Panc1 (cell line): ENCODE data around the gene METTL1. TPM values are rescaled to one million over a fixed set of nuclear protein-coding genes. Genes with fewer than 3 reads are reported as not detected.

ENCODE experiments used
- ATAC-seq: fragments of 200-7000 bp; cut with Tn5 transposase; 2 replicates; pipeline ENCODE4 v1.9.1; 2020; ENCODE audit warnings: mild to moderate bottlenecking, moderate library complexity
- BruUV-seq: library from RNA; stranded (reverse); fragments of 400-500 nt; replicated peaks from 2 replicates; lab custom pipeline; 2021; lab: Mats Ljungman, UMichigan
- CTCF ChIA-PET: fragments of 300-600 bp; sonication (Branson Sonifier 250); formaldehyde crosslinking; loops from one replicate; lab custom pipeline; 2022; ENCODE audit warnings: antibody characterized with exemption; lab: Charles Lee
- POLR2A ChIA-PET: fragments of 300-600 bp; sonication (Branson Sonifier 250); formaldehyde crosslinking; loops from one replicate; lab custom pipeline; 2022; ENCODE audit warnings: antibody characterized with exemption; lab: Charles Lee
- DNase-seq: peaks from one replicate; pipeline ENCODE4 v3.0.0-alpha.2; 2010; ENCODE audit warnings: low read depth, low spot score
- H3K27ac ChIP-seq: 2 replicates; pipeline ENCODE4 v1.5.1; 2011; ENCODE audit warnings: mild to moderate bottlenecking, low read length, inconsistent platforms
- H3K27me3 ChIP-seq: fragments of 200-500 bp; sonication (Bioruptor generic); 2 replicates; pipeline ENCODE4 v1.6.0; 2014; ENCODE audit warnings: low read length, inconsistent platforms; ENCODE audit not compliant: control insufficient read depth, insufficient read depth
- H3K36me3 ChIP-seq: fragments of 200-500 bp; sonication (Bioruptor generic); 2 replicates; pipeline ENCODE4 v1.5.1; 2014; ENCODE audit warnings: inconsistent platforms, mild to moderate bottlenecking, low read length, moderate library complexity; ENCODE audit not compliant: control insufficient read depth, insufficient read depth
- H3K4me1 ChIP-seq: 2 replicates; pipeline ENCODE4 v1.5.1; 2011; ENCODE audit warnings: inconsistent platforms, mild to moderate bottlenecking, low read length, moderate library complexity; ENCODE audit not compliant: control insufficient read depth, insufficient read depth
- H3K4me3 ChIP-seq, 2 experiments: 2 replicates each; pipeline ENCODE4 v1.5.1; 2011 to 2012; ENCODE audit warnings: low read depth in 2 of 2, low read length in 2 of 2, mild to moderate bottlenecking in 2 of 2, inconsistent platforms in 1 of 2, moderate library complexity in 1 of 2
- H3K9me3 ChIP-seq: fragments of 200-500 bp; sonication (Bioruptor generic); 2 replicates; pipeline ENCODE4 v1.5.1; 2014; ENCODE audit warnings: low read depth, mild to moderate bottlenecking, inconsistent platforms, low read length, moderate library complexity; ENCODE audit not compliant: control insufficient read depth, insufficient read depth
- POLR2AphosphoS5 ChIP-seq: IDR thresholded peaks from 2 replicates; pipeline ENCODE4 v1.6.1; 2012; ENCODE audit warnings: mild to moderate bottlenecking, low read depth, low read length, moderate library complexity
- SIN3A ChIP-seq: IDR thresholded peaks from 2 replicates; pipeline ENCODE4 v1.6.1; 2012; ENCODE audit warnings: low read depth, mild to moderate bottlenecking, low read length, moderate library complexity, borderline replicate concordance; ENCODE audit not compliant: insufficient read depth
- TCF7L2 ChIP-seq: IDR thresholded peaks from 2 replicates; pipeline ENCODE4 v1.6.1; 2011; ENCODE audit warnings: mild to moderate bottlenecking, low read depth, low read length, inconsistent platforms
- in situ Hi-C: cut with HindIII; loops from 2 replicates; pipeline ENCODE4 v1.10.0; 2016; ENCODE audit warnings: low sequenced_read_pairs, low pct_unique_long_range_greater_than_20kb
- intact Hi-C: fragments of 100-400 bp; cut with micrococcal nuclease; formaldehyde crosslinking; loops from one replicate; pipeline ENCODE4 v1.10.0; 2022; ENCODE audit not compliant: unreplicated experiment
- total RNA-seq: library from RNA; stranded (reverse); gene quantifications from one replicate; pipeline ENCODE4 v1.2.1, GENCODE V29; 2021; ENCODE audit not compliant: unreplicated experiment
- TF ChIP-seq, protein P1 (sequence below), 2 experiments: IDR thresholded peaks; 2 replicates each; pipeline ENCODE4 v1.6.1; 2011 to 2012; ENCODE audit warnings: low read depth in 2 of 2, control low read depth in 1 of 2, low read length in 1 of 2, mild to moderate bottlenecking in 1 of 2, moderate library complexity in 1 of 2; ENCODE audit not compliant: insufficient read depth in 1 of 2
- TF ChIP-seq, protein P2 (sequence below): fragments of 450-650 bp; IDR thresholded peaks from 2 replicates; pipeline ENCODE4 v1.5.1; 2017; ENCODE audit warnings: mild to moderate bottlenecking

The METTL1 gene
- total RNA-seq, 1 experiment from 2014 or later = 46.5 TPM

DNA sequence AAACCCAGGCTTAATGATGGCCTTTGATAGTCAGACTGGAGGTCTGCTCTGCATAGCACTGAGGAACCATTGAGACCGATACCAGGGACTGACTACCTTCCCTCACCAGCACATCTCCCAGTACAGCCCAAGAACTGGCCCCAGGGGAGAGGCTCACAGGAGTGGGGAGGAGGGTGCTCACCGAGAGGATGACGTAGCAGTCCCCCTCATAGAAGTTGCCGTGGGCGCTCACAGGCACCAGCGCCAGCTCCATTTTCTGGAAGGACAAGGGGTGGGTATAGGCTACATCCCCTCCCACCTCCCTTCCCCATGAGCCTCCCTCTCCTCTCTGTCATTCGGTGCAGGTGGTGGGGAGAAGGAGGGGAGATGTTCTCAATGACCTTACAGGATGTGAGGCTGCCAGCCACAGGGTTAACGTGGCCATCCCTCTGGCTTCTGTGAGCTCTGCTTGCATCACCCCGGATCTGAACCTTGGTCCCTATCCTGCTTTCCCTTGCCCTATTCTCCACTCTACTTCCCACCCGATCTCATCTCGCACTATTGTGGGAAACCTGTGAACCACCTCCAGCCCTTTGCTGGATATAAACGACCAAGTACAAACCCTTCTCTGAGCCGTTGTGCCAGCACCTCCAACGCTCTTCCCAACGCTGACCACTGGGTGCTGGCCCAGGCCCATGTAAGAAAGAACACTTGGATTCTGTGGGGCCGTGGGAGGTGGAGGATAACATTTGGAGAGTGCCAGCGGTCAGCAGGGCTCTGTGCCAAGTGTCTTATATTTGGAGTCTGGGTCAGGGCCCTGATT lies 42.3 kb upstream of the METTL1 start:
- no peaks in the 10 kb centered on the region for H3K9me3 ChIP-seq
- no peak overlapping the region for H3K27ac ChIP-seq
- no peaks in the 10 kb centered on the region for H3K27me3 ChIP-seq
- POLR2A ChIA-PET = no interaction called here
- no peaks in the 10 kb centered on the region for H3K4me1 ChIP-seq
- no peaks in the 10 kb centered on the region for H3K36me3 ChIP-seq
- CTCF ChIA-PET = no interaction called here
- ATAC-seq (no peak; the same call in 1 of the 2 replicates), DNase-seq (no peak)
- H3K4me3 ChIP-seq = no peak overlapping the region
- intact Hi-C loops = no loop called here
- TF ChIP-seq TCF7L2 = no peak
- no peak for TF ChIP-seq SIN3A
- no peak for TF ChIP-seq POLR2AphosphoS5
- TF ChIP-seq, protein P1, sequence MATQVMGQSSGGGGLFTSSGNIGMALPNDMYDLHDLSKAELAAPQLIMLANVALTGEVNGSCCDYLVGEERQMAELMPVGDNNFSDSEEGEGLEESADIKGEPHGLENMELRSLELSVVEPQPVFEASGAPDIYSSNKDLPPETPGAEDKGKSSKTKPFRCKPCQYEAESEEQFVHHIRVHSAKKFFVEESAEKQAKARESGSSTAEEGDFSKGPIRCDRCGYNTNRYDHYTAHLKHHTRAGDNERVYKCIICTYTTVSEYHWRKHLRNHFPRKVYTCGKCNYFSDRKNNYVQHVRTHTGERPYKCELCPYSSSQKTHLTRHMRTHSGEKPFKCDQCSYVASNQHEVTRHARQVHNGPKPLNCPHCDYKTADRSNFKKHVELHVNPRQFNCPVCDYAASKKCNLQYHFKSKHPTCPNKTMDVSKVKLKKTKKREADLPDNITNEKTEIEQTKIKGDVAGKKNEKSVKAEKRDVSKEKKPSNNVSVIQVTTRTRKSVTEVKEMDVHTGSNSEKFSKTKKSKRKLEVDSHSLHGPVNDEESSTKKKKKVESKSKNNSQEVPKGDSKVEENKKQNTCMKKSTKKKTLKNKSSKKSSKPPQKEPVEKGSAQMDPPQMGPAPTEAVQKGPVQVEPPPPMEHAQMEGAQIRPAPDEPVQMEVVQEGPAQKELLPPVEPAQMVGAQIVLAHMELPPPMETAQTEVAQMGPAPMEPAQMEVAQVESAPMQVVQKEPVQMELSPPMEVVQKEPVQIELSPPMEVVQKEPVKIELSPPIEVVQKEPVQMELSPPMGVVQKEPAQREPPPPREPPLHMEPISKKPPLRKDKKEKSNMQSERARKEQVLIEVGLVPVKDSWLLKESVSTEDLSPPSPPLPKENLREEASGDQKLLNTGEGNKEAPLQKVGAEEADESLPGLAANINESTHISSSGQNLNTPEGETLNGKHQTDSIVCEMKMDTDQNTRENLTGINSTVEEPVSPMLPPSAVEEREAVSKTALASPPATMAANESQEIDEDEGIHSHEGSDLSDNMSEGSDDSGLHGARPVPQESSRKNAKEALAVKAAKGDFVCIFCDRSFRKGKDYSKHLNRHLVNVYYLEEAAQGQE (IDR thresholded peaks at IDR 0.05; ENCODE audit: insufficient read depth in 1 of 2, low read depth in 2 of 2, low read length in 1 of 2) = no peak
- TF ChIP-seq, protein P2, sequence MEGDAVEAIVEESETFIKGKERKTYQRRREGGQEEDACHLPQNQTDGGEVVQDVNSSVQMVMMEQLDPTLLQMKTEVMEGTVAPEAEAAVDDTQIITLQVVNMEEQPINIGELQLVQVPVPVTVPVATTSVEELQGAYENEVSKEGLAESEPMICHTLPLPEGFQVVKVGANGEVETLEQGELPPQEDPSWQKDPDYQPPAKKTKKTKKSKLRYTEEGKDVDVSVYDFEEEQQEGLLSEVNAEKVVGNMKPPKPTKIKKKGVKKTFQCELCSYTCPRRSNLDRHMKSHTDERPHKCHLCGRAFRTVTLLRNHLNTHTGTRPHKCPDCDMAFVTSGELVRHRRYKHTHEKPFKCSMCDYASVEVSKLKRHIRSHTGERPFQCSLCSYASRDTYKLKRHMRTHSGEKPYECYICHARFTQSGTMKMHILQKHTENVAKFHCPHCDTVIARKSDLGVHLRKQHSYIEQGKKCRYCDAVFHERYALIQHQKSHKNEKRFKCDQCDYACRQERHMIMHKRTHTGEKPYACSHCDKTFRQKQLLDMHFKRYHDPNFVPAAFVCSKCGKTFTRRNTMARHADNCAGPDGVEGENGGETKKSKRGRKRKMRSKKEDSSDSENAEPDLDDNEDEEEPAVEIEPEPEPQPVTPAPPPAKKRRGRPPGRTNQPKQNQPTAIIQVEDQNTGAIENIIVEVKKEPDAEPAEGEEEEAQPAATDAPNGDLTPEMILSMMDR = no peak
- in situ Hi-C loops = no loop called here
- no TSS peak for BruUV-seq

DNA sequence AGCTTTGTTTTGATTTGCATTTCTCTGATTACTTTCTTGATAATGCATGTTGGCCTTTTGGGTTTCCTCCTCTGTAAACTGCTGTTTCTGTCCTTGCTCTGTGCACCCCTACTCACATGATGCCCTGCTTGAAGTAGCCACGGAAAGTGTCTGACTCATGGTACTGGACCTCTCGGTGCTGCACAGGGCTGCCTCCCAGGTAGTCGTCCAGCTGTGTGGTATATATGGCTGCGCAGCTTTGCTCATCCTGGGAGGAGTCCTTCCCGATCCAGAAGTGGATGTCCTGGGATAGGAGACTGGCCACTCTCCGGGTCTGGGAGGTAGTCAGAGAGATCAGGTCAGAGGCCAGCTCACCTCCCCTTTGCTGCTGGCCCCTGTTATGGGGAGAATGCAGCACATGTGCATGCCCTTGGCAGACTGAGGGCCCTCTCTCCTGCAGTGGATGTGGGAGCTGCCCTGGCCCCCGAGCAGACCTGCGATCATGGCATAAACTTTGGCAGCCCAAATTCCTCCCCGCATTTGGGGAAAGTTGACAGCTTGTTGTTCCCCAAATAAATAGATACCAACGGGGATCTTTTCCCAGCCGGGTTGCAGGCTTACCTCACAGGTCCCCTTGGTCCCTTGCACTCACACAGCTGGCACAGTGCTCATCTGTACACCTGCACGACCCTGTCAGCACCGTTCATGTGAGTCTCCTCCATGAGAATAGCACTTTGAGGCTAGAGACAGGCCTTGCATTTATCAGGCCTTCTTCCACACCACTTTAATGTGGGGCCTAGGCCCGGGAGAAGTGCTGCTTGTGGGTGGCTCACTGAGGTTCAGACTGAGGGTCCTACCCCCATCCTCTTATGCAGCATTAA lies 41.4 kb upstream of the METTL1 start:
- intact Hi-C loops = no loop called here
- no TSS peak for BruUV-seq
- CTCF ChIA-PET = interaction anchor here (0.5 to 1.1 kb wide), 2 partner anchors 11 to 230 kb away, joined by 3 to 4 read pairs; no protein-coding TSS in a partner anchor
- H3K27me3 ChIP-seq = no peaks in the 10 kb centered on the region
- no peaks in the 10 kb centered on the region for H3K36me3 ChIP-seq
- TF ChIP-seq SIN3A (no peak), TCF7L2 (no peak)
- TF ChIP-seq, protein P1 (IDR thresholded peaks at IDR 0.05; ENCODE audit: insufficient read depth in 1 of 2, low read depth in 2 of 2, low read length in 1 of 2) = no peak
- TF ChIP-seq, protein P2 = no peak
- DNase-seq (no peak), ATAC-seq (no peak)
- in situ Hi-C loops = no loop called here
- H3K4me3 ChIP-seq = no peak overlapping the region
- no peaks in the 10 kb centered on the region for H3K9me3 ChIP-seq
- H3K4me1 ChIP-seq = no peaks in the 10 kb centered on the region
- POLR2A ChIA-PET = interaction anchor here (0.6 kb wide), 1 partner anchor 1107 kb away, joined by 8 read pairs; no protein-coding TSS in a partner anchor
- no peak overlapping the region for H3K27ac ChIP-seq
